Hematopoietic multipotent progenitor cell (in vitro differentiated cells): Measurements from ENCODE around the gene GALNT7. TPM values are rescaled to one million over a fixed set of nuclear protein-coding genes. Genes with fewer than 3 reads are reported as not detected.

ENCODE experiments used
- DNase-seq, 3 donors: peaks; one replicate each; pipeline ENCODE4 v3.0.0-alpha.2; 2011 to 2015; ENCODE audit warnings: low read depth in 2 of 3, low spot score in 2 of 3
- total RNA-seq: library from RNA; depleted of rRNA; stranded (reverse); fragments of >200 nt; gene quantifications from one replicate; pipeline ENCODE4 v1.2.3, GENCODE V29; 2012

GALNT7 gene
- total RNA-seq, 1 donor: 19.1 TPM

GRCh38 chr4:173230062-173230461 lies 61.5 kb downstream of the GALNT7 start:
- DNase-seq: no peak

DNA sequence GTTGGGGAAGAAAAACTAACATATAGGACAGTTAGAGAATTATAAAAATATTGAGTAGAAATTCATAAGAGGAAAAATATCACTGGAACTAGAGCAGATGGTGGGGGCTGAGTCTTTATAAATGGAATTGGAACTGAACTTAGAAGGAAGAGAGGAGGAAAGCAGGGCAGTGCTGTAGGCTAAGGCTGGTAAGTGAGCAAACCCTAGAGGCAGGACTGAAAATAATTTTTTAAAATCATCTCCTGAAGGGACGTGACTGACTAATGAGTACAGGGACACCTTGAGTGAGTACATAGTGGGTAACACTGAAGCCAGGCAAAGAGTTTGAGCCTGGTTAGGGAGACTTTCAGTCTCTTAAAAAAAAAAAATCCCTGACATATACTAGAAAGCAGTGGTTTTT lies 63.3 kb downstream of the GALNT7 start:
- peak in 2 of 3 donors; percentile 56 to 61 for DNase-seq

DNA sequence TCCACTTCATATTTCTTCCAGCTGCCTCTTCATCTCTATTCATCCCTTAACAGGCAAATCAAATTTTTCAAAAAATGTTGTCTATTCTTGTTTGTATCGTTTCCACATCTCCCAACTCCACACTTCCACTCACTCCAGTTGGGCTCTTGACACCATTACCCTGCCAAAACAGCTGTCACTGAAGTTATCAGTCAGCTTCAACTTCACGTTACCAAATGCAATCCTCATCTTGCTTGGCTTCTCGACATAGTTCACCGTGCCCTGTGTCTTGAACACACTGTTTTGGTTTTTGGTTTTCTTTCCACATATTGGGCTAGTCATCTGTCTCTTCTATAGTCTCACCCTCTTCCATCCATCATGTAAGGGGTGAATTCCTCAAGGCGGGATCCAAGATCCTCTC lies 65.2 kb downstream of the GALNT7 start:
- DNase-seq: no peak

DNA sequence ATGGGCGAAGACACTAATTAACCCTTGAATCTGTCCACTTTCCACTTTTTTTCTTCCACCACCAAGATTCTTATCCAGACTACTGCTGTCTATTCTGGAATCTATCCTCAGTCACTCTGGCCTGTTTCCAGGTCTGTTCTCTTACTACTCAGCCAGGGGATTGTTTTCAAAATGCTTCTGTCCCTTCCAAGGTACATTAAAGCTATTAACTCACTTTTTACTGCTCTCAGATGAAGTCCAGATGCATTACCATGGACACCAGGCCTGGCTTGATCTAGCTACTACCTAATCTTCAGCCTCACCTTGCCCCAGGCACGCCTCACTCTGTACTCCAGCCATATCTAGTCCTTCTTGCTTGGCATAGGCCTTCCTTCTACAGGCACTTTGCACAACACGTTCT lies 66.4 kb downstream of the GALNT7 start:
- DNase-seq: no peak

DNA sequence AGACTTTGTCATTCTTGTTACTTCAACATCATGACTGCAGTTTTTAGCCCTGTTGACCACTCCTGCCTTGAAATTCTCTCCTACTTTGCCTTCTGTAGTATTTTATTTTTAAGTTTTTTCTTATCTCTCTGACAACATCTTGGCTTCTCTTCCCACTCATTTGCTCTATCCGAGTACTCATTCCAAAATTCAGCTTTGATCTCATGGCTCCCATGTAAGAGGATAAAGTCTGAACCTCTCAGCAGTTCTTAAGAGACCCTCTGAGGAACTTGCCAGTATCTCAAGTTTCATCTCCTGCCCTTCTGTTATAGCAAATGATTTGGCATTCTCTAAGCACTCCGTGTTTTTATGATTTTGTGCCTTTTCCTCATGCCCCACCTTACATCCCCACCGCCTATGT lies 67.7 kb downstream of the GALNT7 start:
- DNase-seq: no peak

- DNase-seq: no peak
These were observed 68.5 kb downstream of the GALNT7 start for GRCh38 chr4:173237152-173237551.

GRCh38 chr4:173237762-173238161 lies 69.2 kb downstream of the GALNT7 start:
- no peak for DNase-seq

- no peak for DNase-seq
These were observed 72.1 kb downstream of the GALNT7 start for GRCh38 chr4:173240696-173241095.

DNA sequence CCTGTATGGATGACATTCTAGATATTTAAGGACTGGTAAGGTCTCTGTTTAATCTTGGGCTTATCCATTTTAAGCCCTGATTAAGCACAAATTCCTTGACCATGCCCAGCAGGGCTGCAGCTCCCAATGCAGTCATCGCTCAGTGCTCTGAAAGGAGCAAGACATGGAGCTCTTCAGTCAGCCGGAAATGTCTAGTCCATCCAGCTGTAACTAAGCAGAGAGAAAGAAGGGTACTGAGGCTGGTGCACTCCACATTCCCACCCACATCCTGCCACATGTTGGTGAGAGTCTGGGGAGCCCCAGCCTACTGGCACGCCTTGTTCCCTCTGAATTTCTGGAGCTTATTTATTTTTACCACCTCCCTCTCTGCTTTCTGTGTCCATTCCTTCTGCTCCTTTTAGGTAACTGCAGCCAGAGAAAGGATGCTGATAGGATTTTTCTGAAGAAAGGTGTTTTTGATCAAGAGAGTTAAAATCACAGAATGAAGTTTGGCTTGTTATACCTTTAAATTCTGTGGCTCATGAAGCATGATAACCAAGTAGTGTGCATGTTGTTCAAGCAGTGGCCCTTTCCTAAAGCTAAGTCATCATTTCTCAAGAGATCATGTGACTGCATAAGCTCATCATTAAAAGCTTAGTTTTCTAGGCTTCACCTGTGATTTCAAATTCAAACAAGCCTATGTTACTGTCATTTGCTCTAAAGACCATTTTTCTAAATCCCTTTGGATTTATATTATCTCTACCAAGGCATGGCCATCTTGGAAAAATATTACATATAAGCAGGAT lies 74.0 kb downstream of the GALNT7 start:
- no peak for DNase-seq

DNA sequence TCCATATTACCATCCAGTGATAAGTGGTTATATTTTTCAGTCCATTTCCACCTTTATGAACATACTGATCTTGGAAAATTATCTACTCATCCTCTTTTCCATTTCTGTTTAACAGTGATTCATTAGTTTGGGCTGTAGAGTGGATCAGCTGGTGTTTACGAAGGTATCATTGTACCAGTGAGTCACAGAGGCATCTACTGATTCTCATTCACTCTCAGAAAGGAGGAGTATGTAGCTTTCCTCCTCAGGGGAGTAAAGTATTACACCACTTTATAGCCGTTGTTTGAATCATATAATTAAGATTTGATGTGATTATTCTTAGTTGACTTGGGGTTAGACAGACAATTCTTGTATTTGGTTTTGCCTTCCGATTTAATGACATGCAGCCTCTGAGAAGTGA lies 74.7 kb downstream of the GALNT7 start:
- no peak for DNase-seq

DNA sequence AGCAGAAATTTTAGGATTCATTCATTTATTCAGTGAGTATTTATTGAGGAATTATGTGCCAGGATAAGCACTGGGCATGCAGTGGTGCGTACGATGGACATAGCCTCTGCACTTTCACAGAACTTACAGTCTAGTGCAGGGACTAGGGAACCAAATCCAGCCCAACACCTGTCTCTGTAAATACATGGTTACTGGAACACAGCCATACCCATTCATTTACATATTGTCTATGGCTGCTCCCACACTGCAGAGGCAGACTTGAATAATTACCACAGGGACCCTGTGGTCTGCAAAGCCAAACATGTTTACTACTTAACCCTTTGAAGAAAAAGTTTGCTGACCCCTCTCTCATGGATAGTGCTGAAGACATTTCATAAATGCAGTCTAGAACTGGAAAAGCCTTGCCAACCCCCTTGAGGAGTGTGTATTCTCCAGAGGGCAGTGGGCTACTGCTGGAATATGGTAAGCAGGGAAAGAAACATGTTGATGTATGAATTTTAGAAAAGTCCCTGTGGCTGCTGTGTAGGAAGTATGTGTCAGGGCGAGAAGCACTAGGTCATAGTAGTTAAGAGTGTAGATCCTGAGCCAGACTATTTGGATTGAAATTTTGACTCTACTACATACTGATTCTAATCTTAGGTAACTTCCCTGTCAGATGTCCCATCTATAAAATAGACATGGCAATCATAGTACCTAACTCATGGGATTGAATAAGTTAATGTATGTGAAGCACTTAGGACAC lies 75.5 kb downstream of the GALNT7 start:
- DNase-seq: no peak

DNA sequence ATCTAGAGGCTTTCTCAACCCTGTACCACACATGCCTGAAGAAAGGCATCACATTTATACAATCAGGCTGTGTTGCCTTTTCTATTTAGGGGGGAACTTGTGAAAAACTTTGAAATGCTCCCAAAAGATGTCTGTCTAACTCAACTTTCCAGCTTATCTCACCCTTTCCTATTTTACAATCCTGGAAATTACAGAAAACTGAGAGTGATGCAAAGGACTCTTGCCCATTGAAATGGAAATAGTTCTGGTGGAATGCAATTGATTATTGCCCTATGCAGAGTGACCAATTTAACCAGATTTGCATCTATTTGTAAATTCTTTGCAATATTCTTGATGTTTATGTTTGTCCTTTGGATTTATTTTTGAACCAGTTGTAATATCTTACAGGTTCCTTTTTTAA lies 77.3 kb downstream of the GALNT7 start:
- DNase-seq: no peak

- DNase-seq: no peak
These were observed 78.1 kb downstream of the GALNT7 start for GRCh38 chr4:173246719-173247118.

DNA sequence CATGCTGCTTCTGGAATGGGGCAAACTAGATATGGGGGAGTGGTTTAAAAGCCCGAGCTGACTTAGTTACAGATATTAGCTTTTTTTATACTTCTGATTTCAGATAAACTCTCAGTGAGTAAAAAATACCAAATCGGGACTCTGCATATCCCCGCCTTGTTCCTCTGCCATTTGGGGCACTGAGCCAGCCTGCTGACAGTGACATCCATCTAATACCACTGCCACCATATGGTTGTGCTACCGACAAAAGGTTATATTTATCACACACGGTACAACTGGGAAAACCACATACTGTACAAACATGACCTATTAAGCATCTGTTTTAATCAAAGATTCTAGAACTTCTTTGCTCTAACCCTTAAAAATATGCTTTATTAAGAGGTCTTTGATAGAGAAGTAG lies 78.7 kb downstream of the GALNT7 start:
- peak in 1 of 3 donors; percentile 49 for DNase-seq

GRCh38 chr4:173248690-173249089 lies 80.1 kb downstream of the GALNT7 start:
- DNase-seq: no peak

GRCh38 chr4:173252024-173252935 lies 83.7 kb downstream of the GALNT7 start:
- peak in 2 of 3 donors; percentile 78 to 90 for DNase-seq

- no peak for DNase-seq
These were observed 85.0 kb downstream of the GALNT7 start for GRCh38 chr4:173253561-173253960.

DNA sequence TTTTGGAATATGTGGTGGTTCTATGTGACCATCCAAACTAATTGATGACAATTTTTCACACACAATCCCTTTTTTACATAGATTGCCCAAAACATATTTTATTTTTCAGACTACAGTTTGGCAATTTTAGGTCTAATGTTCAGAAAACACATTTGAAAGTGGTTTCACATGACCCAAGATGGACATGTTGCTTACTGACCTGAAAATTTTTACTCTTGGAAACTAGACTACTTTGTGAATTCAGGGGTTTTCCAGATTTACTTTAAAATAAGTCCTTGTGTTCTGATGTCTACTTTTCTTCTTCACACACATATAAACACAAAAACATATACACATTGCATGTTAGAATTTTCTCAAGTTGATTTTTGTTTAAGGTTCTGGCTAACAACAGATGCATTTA lies 86.0 kb downstream of the GALNT7 start:
- no peak for DNase-seq

DNA sequence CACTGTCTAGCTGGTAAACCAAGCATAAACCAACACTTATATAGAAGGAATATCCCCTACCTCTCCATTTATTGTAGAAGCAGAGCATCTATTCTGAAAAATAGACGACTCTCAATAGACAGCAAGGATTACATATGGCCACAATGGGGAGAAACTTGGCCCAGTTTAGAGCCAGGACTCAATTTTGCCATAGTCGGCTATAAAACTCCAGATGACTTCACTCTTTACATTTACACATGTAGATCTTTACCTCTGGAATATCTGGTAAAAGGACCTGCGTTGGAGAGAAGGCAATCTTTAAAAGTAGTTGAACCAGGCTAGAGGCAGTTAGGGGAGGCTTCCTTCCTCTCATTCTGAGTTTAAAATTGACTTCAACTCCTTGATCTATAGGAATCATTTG lies 88.2 kb downstream of the GALNT7 start:
- no peak for DNase-seq

- DNase-seq: peak; percentile 21 to 79 (median 67)
These were observed 89.4 kb downstream of the GALNT7 start for GRCh38 chr4:173257732-173258717.
